GM18858 (cell line): Measurements from ENCODE around the gene MAL.
A peak's percentile ranks its signal among the peaks of the same experiment; 100 is the strongest.

Experiments used
- ATAC-seq: cut with Tn5 transposase; IDR thresholded peaks from one replicate; pipeline ENCODE4 v1.9.1; 2021; ENCODE audit not compliant: unreplicated experiment

The MAL gene

GRCh38 chr2:95015261-95015912 is 10.1 kb upstream of the MAL start:
- no peak for ATAC-seq

GRCh38 chr2:95016616-95017015 is 8.9 kb upstream of the MAL start:
- no peak for ATAC-seq

- no peak for ATAC-seq
These were observed 8.4 kb upstream of the MAL start for GRCh38 chr2:95017071-95017501.

- ATAC-seq: no peak
These were observed 7.7 kb upstream of the MAL start for GRCh38 chr2:95017836-95018235.

GRCh38 chr2:95018301-95018700 is 7.2 kb upstream of the MAL start:
- no peak for ATAC-seq

- no peak for ATAC-seq
These were observed 6.5 kb upstream of the MAL start for GRCh38 chr2:95018861-95019550.

GRCh38 chr2:95019572-95019971 is 5.9 kb upstream of the MAL start:
- no peak for ATAC-seq

- no peak for ATAC-seq
These were observed 5.1 kb upstream of the MAL start for GRCh38 chr2:95020275-95021022.

- ATAC-seq: no peak
These were observed 4.5 kb upstream of the MAL start for GRCh38 chr2:95021023-95021416.

GRCh38 chr2:95021847-95022246 is 3.7 kb upstream of the MAL start:
- ATAC-seq: no peak

GRCh38 chr2:95022309-95023221 is 2.9 kb upstream of the MAL start:
- peak; percentile 96 for ATAC-seq

GRCh38 chr2:95023222-95023597 is 2.3 kb upstream of the MAL start:
- ATAC-seq: peak; percentile 41

GRCh38 chr2:95024371-95024770 is 1.1 kb upstream of the MAL start:
- ATAC-seq: no peak

- no peak for ATAC-seq
These were observed 525 bp upstream of the MAL start for GRCh38 chr2:95024960-95025405.

- no peak for ATAC-seq
These were observed 1.2 kb downstream of the MAL start for GRCh38 chr2:95026471-95027368.

- ATAC-seq: no peak
These were observed 1.8 kb downstream of the MAL start for GRCh38 chr2:95027369-95027720.

- no peak for ATAC-seq
These were observed 4.4 kb downstream of the MAL start for GRCh38 chr2:95029898-95030341.

- no peak for ATAC-seq
These were observed 5.0 kb downstream of the MAL start for GRCh38 chr2:95030496-95030895.

- no peak for ATAC-seq
These were observed 5.7 kb downstream of the MAL start for GRCh38 chr2:95031076-95031725.

- no peak for ATAC-seq
These were observed 6.2 kb downstream of the MAL start for GRCh38 chr2:95031726-95032116.
